Stimulated activated CD4-positive, alpha-beta T cell treated with anti-CD3 and anti-CD28 coated beads, Interleukin-15, amount 100 ng/mL, for 48 hours (primary cell): ENCODE results near the gene CHKA.

ENCODE experiments used
- DNase-seq, 2 donors: peaks; one replicate each; pipeline ENCODE4 v3.0.0-alpha.2; 2020; ENCODE audit warnings: low read depth in 2 of 2

CHKA gene

DNA sequence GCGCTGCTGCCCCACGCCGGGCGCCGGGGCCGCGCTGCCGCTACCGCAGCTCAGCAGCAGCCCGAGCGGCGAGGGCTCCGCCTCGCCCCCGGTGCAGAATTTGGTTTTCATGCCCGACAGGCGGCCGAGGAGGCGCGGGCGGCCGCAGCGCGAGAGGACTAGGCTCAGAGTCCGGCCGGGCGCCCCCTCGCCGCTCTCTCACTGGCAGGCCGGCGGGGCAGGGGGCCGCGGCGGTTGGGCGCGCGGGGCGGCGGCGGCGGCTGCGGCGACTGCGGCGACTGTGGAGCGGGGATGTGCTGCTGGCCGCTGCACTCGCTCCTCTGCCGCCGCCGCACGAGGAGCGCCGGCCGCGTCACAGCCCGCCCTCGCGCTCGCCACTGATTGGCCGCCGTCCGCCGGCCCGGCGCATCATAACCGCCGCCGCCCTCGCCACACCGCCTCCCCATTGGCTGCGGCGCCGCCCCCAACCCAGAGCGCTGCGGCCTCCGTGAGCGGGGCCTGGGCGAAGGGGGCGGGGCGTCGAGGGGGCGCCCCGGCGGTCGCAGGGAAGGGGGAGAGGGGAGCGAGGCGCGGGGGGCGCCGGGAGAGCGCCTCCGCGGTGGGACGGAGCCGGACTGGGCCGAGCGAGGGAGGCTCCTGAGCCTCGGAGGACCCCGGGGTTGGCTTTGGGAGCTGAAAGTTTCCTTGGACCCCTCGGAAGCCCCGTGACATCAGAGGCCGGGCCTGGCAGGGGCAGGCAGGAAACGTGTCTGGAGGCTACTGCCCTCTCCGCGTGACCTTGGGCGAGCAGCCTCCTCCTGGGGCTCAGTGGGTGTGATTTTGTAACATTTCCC is at the start of gene CHKA:
Gene CHKA (minus strand): TSS at position 322 of the 833 bp plus-strand sequence. CDS start 211 bp downstream, at position 111.
- peak; percentile 74 to 82 for DNase-seq

DNA sequence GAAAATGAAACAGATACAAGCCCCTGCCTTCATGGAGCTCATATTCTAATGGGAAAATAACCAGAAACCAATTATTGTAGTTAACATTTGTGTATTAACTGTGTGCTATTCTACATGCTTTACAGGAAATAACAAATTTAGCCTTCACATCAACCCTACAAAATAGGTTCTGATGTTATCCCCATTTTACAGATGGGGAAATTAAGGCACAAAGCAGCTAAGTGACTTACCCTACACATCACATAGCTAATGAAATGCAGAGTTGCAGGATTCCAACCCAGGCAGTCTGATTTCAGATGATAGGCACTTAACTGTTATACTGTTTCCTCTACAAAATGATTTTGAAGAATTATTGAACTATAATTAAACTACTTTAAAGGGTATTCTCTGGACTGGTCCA is 48.3 kb upstream of the CHKA start:
- no peak for DNase-seq

DNA sequence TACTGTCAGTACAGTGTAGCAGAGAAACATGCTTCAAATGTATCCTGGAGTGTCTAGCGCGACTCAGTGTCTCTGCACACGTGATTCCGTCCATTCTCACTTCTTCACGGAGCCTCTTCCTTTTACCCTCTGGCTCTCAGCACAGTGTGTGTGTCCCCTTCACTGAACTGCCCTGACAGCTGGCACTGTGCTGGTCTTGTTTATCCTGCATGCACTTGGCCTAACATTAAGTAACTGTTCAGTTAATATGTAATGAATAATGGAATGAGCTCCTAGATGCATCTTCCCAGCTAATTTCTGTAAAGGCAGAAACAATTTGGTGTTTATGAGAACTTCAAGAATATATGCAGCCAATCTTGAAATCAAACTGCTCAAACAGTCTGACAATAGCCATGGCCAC is 47.5 kb upstream of the CHKA start:
- DNase-seq: no peak

- DNase-seq: no peak
These were observed 46.3 kb upstream of the CHKA start for GRCh38 chr11:68167474-68167873.

GRCh38 chr11:68166969-68167368 is 45.8 kb upstream of the CHKA start:
- no peak for DNase-seq

GRCh38 chr11:68165601-68166000 is 44.4 kb upstream of the CHKA start:
- no peak for DNase-seq

DNA sequence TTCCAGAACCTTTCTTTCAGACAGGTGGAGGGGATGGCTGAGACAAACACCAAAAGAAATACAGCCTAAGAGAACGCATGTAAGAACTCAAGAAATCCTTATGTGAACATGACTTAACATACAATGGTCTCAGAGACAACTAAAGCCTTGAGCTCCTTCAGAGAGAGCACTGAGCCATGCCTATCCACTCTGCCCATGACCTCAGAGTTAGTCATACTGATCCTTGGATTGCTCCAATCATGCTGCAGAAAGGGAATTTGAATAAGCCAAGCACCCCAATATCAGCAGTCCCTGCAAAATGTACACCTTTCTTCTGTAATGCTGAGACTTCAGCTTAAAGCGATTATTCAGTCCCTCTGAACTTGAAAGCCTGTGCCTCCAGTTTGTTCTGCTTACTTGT is 43.2 kb upstream of the CHKA start:
- no peak for DNase-seq

DNA sequence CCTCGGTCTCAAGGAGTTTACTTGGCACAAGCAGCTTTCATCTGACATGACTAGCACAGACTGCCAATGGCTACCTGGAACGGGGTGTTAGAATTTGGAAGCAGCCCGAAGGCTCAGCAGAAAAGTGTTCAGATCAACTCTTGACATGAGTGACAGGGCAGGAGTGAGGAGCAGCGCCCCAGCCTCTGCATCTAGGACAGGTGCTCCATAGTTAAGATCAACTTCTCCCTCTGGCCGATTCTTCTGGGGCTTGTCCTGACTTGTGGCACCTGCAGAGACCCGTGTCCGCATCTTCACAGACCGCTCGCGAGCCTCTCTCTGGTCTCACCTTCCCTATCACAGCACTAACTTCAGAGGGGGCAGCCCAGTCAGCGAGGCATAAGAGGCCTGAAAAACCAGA is 42.5 kb upstream of the CHKA start:
- DNase-seq: no peak

DNA sequence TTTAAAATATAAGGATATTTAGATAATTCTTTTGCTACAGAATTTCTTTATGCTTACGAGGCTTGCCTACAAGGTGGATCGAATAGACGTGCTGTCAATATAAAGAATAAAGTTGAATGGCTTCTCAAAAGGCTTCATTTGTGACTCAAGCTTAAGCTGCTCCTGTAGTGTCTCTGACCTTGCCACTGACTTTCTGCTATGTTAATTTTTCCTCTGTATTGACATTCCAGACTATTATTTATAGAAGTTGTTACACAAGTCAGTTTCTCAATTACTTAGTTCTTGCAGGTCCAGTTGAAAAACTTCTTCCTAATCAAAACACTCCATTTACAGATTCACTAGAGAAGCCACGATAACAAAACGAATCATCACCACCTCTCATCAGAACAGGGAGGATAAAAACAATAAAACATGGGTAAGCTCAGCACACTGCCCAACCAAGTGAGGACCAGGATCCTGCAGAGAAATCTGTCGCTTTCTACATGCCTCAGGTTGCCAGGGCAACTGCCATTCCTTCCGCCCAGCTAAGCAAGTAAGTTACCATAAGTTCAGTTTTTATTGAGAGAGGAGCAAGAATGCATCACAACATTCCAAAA is 39.0 kb upstream of the CHKA start:
- no peak for DNase-seq

- no peak for DNase-seq
These were observed 38.5 kb upstream of the CHKA start for GRCh38 chr11:68159665-68160064.

DNA sequence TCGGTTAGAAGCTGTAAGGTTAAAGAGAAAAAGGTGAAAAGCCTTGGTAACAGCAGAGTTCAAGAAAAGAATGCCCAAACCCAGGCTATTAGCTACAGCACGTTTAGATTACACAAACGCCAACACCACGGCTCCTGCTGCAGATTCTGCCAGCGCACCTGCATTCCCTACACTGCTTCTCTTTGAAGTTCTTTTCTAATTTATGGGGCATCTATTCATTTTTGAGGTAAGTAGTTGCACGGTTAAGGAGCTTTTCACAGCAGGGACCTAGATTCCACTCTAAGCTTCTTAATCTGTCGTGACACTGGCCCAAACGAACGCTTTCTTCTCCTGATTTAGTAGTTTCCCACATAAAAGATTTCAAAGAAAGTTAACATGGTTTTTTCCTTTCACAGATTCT is 38.0 kb upstream of the CHKA start:
- DNase-seq: no peak

DNA sequence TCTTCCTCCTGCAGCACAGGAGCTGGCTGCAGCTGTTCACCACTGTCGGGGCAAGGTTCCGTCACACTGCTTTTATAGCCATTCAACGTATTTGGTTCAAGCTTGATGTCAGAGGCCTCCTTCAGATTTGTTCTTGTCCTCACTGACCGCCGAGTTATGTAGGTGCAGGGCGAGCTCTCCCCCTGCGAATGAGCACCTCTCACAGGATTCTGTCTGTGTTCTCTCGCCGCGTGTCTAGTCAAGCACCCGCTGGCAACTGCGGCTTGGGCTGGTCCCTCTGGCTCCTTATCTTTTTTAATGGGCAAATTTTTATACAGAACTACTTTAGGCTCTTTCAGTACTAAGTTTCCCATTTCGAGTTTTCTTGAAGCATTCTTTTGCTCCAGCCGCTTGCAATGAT is 37.4 kb upstream of the CHKA start:
- DNase-seq: no peak

- DNase-seq: no peak
These were observed 32.6 kb upstream of the CHKA start for GRCh38 chr11:68153742-68154141.

DNA sequence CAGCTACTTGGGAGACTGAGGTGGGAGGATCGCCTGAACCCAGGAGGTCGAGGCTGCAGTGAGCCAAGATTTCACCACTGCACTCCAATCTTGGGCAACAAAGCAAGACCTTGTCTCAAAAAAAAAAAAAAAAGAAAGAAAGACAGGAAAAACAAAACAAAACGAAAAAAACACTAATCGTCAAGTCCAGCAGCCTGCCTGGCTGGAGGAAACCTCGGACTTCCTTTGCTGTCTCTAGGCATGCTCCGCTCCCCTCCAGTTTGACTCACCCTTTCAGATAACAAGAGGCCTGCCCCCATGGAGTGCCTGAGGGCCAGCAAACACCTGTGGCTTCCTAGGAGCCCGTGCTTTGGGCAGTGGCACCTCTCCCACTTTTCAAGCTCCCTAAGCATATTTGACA is 28.8 kb upstream of the CHKA start:
- no peak for DNase-seq

DNA sequence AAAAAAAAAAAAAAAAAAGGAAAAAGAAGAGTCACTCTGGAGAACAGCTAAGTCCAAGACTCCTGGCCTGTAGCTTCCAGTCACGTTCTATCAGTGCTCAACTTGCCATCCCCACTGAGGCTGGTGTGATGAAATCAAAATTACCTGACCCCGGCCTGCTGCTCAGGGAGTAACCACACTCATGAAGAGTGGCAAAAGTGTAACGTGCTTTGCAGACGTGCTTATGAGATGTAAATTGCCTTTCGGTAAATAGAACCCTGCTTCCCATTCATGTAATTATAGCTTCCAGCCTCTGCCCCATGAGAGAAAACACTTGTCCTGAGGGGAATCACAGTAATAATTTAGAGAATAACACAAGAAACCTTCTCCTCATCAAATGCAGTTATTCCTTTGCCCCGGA is 28.2 kb upstream of the CHKA start:
- DNase-seq: no peak

GRCh38 chr11:68148879-68149278 is 27.7 kb upstream of the CHKA start:
- DNase-seq: no peak

DNA sequence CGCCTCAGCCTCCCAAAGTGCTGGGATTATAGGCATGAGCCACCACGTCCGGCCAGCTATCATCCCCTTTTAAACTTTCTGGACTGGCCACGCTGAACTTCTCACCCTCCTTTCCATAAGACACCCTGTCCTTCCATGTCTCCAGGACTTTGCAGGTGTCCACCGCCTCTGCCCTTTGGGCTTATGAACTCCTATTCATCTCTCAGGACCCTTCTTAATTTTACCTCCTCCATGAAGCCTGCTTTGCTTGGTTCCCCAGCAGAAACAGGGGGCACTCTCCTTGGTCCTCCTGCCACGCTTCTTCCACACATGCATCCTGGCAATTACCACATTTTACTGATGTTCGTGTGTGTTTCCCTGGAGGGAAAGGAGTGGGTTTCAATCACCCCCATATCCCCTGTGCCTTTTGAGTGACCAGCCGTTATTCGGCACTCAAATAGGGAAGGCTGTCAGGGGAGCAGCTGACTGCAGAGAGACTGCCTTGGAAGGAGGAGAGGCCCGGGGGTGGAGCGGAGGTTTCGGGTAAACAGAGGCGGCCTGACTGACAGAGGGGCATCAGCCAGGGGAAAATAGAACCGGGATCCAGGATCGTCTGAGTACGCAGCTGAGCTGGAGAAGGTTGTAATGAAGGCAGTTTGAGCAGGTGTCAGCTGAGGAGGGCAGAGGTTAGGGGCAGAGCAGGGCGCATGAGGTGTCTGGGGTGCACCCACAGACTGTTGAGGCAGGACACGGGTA is 27.1 kb upstream of the CHKA start:
- no peak for DNase-seq

- no peak for DNase-seq
These were observed 25.7 kb upstream of the CHKA start for GRCh38 chr11:68146704-68147474.

GRCh38 chr11:68146010-68146540 is 24.9 kb upstream of the CHKA start:
- DNase-seq: no peak

GRCh38 chr11:68145120-68145866 is 24.1 kb upstream of the CHKA start:
- no peak for DNase-seq

- no peak for DNase-seq
These were observed 22.1 kb upstream of the CHKA start for GRCh38 chr11:68143310-68143689.
